ENCODE results near the gene SEMA3F. TPM values are rescaled to one million over a fixed set of nuclear protein-coding genes. Genes with fewer than 3 reads are reported as not detected.
A peak's percentile ranks its signal among the peaks of the same experiment; 100 is the strongest.

SEMA3F gene
- total and polyA plus RNA-seq, 2 donors (not counting 1 experiment from before 2014, with no cell fraction given) = 5.1 to 9.7 TPM

DNA sequence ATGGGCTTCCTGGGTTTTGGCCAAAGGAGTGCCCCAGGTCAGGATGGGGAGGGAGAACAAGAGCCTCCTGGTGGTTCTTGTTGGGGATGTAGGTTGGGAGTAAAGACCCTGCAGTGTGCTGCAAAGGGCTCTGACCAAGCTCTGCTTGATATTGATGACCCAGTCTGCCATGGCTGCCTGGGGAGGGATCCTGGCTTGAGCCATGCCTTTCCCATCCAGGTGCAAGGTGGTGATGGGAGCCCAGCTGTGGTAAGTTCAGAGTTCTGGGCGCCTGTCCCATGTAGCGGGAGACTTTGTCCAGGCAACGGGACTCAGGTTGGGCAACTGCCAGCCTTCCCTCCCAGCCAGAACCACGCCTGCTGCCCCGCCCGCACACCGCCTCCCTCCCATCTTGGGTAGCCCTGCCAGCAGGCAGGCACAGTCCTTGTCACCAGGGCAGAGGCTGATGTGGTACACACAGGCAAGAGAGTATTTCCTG is 83.5 kb downstream of the SEMA3F start:
- no peak for TF ChIP-seq EZH2 (IDR thresholded peaks at IDR 0.05; ENCODE audit: low read length, missing control alignments)
- TF ChIP-seq, protein P1, sequence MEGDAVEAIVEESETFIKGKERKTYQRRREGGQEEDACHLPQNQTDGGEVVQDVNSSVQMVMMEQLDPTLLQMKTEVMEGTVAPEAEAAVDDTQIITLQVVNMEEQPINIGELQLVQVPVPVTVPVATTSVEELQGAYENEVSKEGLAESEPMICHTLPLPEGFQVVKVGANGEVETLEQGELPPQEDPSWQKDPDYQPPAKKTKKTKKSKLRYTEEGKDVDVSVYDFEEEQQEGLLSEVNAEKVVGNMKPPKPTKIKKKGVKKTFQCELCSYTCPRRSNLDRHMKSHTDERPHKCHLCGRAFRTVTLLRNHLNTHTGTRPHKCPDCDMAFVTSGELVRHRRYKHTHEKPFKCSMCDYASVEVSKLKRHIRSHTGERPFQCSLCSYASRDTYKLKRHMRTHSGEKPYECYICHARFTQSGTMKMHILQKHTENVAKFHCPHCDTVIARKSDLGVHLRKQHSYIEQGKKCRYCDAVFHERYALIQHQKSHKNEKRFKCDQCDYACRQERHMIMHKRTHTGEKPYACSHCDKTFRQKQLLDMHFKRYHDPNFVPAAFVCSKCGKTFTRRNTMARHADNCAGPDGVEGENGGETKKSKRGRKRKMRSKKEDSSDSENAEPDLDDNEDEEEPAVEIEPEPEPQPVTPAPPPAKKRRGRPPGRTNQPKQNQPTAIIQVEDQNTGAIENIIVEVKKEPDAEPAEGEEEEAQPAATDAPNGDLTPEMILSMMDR (conservative IDR thresholded peaks at IDR 0.05 in 1 of 2, IDR thresholded peaks at IDR 0.05 in 1 of 2; ENCODE audit: low read depth in 1 of 2, low read length in 2 of 2) = no peak
- peaks cover 25% of the 10 kb centered on the region for H3K4me1 ChIP-seq (ENCODE audit: control insufficient read depth, extremely low read depth, insufficient read depth, low read length)
- peak overlapping the region; percentile 82 for H3K9ac ChIP-seq (ENCODE audit: insufficient read depth, low read length)
- H3K27me3 ChIP-seq (ENCODE audit: control insufficient read depth, insufficient read depth, low read length) = no peaks in the 10 kb centered on the region
- peaks cover 10% of the 10 kb centered on the region for H3K36me3 ChIP-seq (ENCODE audit: control insufficient read depth, insufficient read depth, low read length)
- H3K9me3 ChIP-seq (ENCODE audit: control insufficient read depth, insufficient read depth, low read depth, low read length) = no peaks in the 10 kb centered on the region
- peak overlapping the region; percentile 97 for H3K4me2 ChIP-seq (ENCODE audit: extremely low read depth, insufficient read depth, low read length)
- no peak overlapping the region for H2AFZ ChIP-seq (ENCODE audit: low read length)
- peak overlapping the region; percentile 81 for H3K27ac ChIP-seq (ENCODE audit: insufficient read depth, low read length)
- peaks cover 75% of the 10 kb centered on the region for H3K79me2 ChIP-seq (ENCODE audit: control insufficient read depth, insufficient read depth, low read length)
- peak in 1 of 2 donors; percentile 34 for DNase-seq (ENCODE audit: low read depth in 2 of 2)
- peak overlapping the region; percentile 85 to 98 (median 92) for H3K4me3 ChIP-seq (replicated peaks in 1 of 4; ENCODE audit: control extremely low read depth in 1 of 4, insufficient read depth in 1 of 4, low read depth in 3 of 4, low read length in 4 of 4)
- H4K20me1 ChIP-seq (ENCODE audit: control insufficient read depth, extremely low read depth, insufficient read depth, low read length) = no peaks in the 10 kb centered on the region

Other genes with a start within 250 kb of the SEMA3F start
- gene MON1A, start 225.5 kb upstream of the SEMA3F start, total RNA-seq = 11.8 and 12.2 TPM in 2 replicates
- gene MON1A, start 225.5 kb upstream of the SEMA3F start, polyA plus RNA-seq = 6.7 and 9.3 TPM in 2 replicates
- gene RBM6, start 215.2 kb upstream of the SEMA3F start, total RNA-seq = 41.3 and 46.1 TPM in 2 replicates
- 36.3 and 40.1 TPM in 2 replicates for gene RBM6, start 215.2 kb upstream of the SEMA3F start, polyA plus RNA-seq
- gene RBM5, start 66.4 kb upstream of the SEMA3F start, total RNA-seq = 156 and 174 TPM in 2 replicates
- 113 and 127 TPM in 2 replicates for gene RBM5, start 66.4 kb upstream of the SEMA3F start, polyA plus RNA-seq
- gene GNAT1, start 36.3 kb downstream of the SEMA3F start, total RNA-seq = not detected in 2 replicates
- gene GNAT1, start 36.3 kb downstream of the SEMA3F start, polyA plus RNA-seq = not detected in 2 replicates
- not detected in 2 replicates for gene SLC38A3, start 49.9 kb downstream of the SEMA3F start, total RNA-seq
- 0.02 TPM in 1 of 2 replicates, not detected in the other for gene SLC38A3, start 49.9 kb downstream of the SEMA3F start, polyA plus RNA-seq
- gene GNAI2, start 80.9 kb downstream of the SEMA3F start, total RNA-seq = 124 and 238 TPM in 2 replicates
- gene GNAI2, start 80.9 kb downstream of the SEMA3F start, polyA plus RNA-seq = 704 and 828 TPM in 2 replicates
- 51.6 and 85.2 TPM in 2 replicates for gene SEMA3B, start 113.8 kb downstream of the SEMA3F start, total RNA-seq
- gene SEMA3B, start 113.8 kb downstream of the SEMA3F start, polyA plus RNA-seq = 17.6 and 23.5 TPM in 2 replicates
- not detected in 2 replicates for gene LSMEM2, start 123.8 kb downstream of the SEMA3F start, total RNA-seq
- gene LSMEM2, start 123.8 kb downstream of the SEMA3F start, polyA plus RNA-seq = not detected in 2 replicates
- 51.0 and 56.0 TPM in 2 replicates for gene IFRD2, start 137.1 kb downstream of the SEMA3F start, total RNA-seq
- 28.1 and 44.0 TPM in 2 replicates for gene IFRD2, start 137.1 kb downstream of the SEMA3F start, polyA plus RNA-seq
- gene HYAL3, start 144.1 kb downstream of the SEMA3F start, total RNA-seq = 5.6 and 7.4 TPM in 2 replicates
- gene HYAL3, start 144.1 kb downstream of the SEMA3F start, polyA plus RNA-seq = 3.0 and 3.2 TPM in 2 replicates
- 2.1 and 3.8 TPM in 2 replicates for gene NAA80, start 144.1 kb downstream of the SEMA3F start, total RNA-seq
- 3.1 and 4.3 TPM in 2 replicates for gene NAA80, start 144.1 kb downstream of the SEMA3F start, polyA plus RNA-seq
- gene HYAL1, start 148.2 kb downstream of the SEMA3F start, total RNA-seq = 1.3 and 1.8 TPM in 2 replicates
- gene HYAL1, start 148.2 kb downstream of the SEMA3F start, polyA plus RNA-seq = 1.8 and 2.5 TPM in 2 replicates
- gene HYAL2, start 167.4 kb downstream of the SEMA3F start, total RNA-seq = 50.6 and 52.5 TPM in 2 replicates
- 35.1 and 36.9 TPM in 2 replicates for gene HYAL2, start 167.4 kb downstream of the SEMA3F start, polyA plus RNA-seq
- 13.4 and 14.6 TPM in 2 replicates for gene TUSC2, start 172.9 kb downstream of the SEMA3F start, total RNA-seq
- 15.3 and 19.2 TPM in 2 replicates for gene TUSC2, start 172.9 kb downstream of the SEMA3F start, polyA plus RNA-seq
- gene RASSF1, start 185.5 kb downstream of the SEMA3F start, total RNA-seq = 24.1 and 32.4 TPM in 2 replicates
- 33.3 and 41.7 TPM in 2 replicates for gene RASSF1, start 185.5 kb downstream of the SEMA3F start, polyA plus RNA-seq
- 0.26 and 0.83 TPM in 2 replicates for gene ZMYND10, start 190.4 kb downstream of the SEMA3F start, total RNA-seq
- gene ZMYND10, start 190.4 kb downstream of the SEMA3F start, polyA plus RNA-seq = 0.32 and 0.93 TPM in 2 replicates
- 19.3 and 27.2 TPM in 2 replicates for gene NPRL2, start 195.5 kb downstream of the SEMA3F start, total RNA-seq
- gene NPRL2, start 195.5 kb downstream of the SEMA3F start, polyA plus RNA-seq = 21.4 and 26.2 TPM in 2 replicates
- 24.1 and 28.6 TPM in 2 replicates for gene CYB561D2, start 195.5 kb downstream of the SEMA3F start, total RNA-seq
- 16.4 and 16.7 TPM in 2 replicates for gene CYB561D2, start 195.5 kb downstream of the SEMA3F start, polyA plus RNA-seq
- 39.3 and 44.8 TPM in 2 replicates for gene TMEM115, start 204.2 kb downstream of the SEMA3F start, total RNA-seq
- gene TMEM115, start 204.2 kb downstream of the SEMA3F start, polyA plus RNA-seq = 28.2 and 28.9 TPM in 2 replicates

Measured in fibroblast of lung (primary cell).